Neural progenitor cell (in vitro differentiated cells): ENCODE data around the gene TUSC7. TPM values are rescaled to one million over a fixed set of nuclear protein-coding genes. Genes with fewer than 3 reads are reported as not detected.

Experiments
- DNase-seq: peaks from one replicate; pipeline ENCODE4 v3.0.0-alpha.2; 2016; ENCODE audit warnings: low spot score
- H2AFZ ChIP-seq: fragments of 200-600 bp; sonication (generic); replicated peaks from 2 replicates; pipeline ENCODE4 v1.6.1; 2016; ENCODE audit warnings: antibody characterized with exemption
- H3F3A ChIP-seq: fragments of 200-600 bp; sonication (generic); 2 replicates; pipeline ENCODE4 v1.6.1; 2016; ENCODE audit warnings: antibody characterized with exemption, low read depth
- H3K27ac ChIP-seq: fragments of 200-600 bp; sonication (generic); 2 replicates; pipeline ENCODE4 v1.5.1; 2016; ENCODE audit warnings: mild to moderate bottlenecking
- H3K27me3 ChIP-seq: fragments of 200-600 bp; sonication (generic); 2 replicates; pipeline ENCODE4 v1.6.1; 2016; ENCODE audit warnings: mild to moderate bottlenecking, moderate library complexity
- H3K36me3 ChIP-seq: fragments of 200-600 bp; sonication (generic); 2 replicates; pipeline ENCODE4 v1.5.1; 2016
- H3K4me1 ChIP-seq: fragments of 200-600 bp; sonication (generic); 2 replicates; pipeline ENCODE4 v1.6.1; 2016; ENCODE audit warnings: mixed run types
- H3K4me2 ChIP-seq: fragments of 200-600 bp; sonication (generic); 2 replicates; pipeline ENCODE4 v1.6.1; 2016
- H3K4me3 ChIP-seq: fragments of 200-600 bp; sonication (generic); 2 replicates; pipeline ENCODE4 v1.5.1; 2016
- H3K79me2 ChIP-seq: fragments of 200-600 bp; sonication (generic); 2 replicates; pipeline ENCODE4 v1.6.1; 2016; ENCODE audit warnings: low read depth
- H3K9ac ChIP-seq: fragments of 200-600 bp; sonication (generic); 2 replicates; pipeline ENCODE4 v1.6.1; 2016
- H3K9me3 ChIP-seq: fragments of 200-600 bp; sonication (generic); 2 replicates; pipeline ENCODE4 v1.5.1; 2016; ENCODE audit warnings: low read depth
- H4K20me1 ChIP-seq: fragments of 200-600 bp; sonication (generic); 2 replicates; pipeline ENCODE4 v1.6.1; 2016; ENCODE audit warnings: low read depth
- H3K27ac Mint-ChIP-seq: 3 replicates; pipeline ENCODE4 v1.8.0; 2021; ENCODE audit warnings: mixed read lengths
- H3K27me3 Mint-ChIP-seq: 2 replicates; pipeline ENCODE4 v1.8.0; 2022; ENCODE audit warnings: low read depth, mild to moderate bottlenecking, inconsistent platforms, moderate library complexity, mixed read lengths; ENCODE audit not compliant: insufficient read depth
- H3K36me3 Mint-ChIP-seq: 3 replicates; pipeline ENCODE4 v1.8.0; 2021; ENCODE audit warnings: mixed read lengths
- H3K4me1 Mint-ChIP-seq: 3 replicates; pipeline ENCODE4 v1.8.0; 2021; ENCODE audit warnings: mixed read lengths
- H3K4me3 Mint-ChIP-seq: 3 replicates; pipeline ENCODE4 v1.8.0; 2021; ENCODE audit warnings: mild to moderate bottlenecking, moderate library complexity, mixed read lengths
- H3K9me3 Mint-ChIP-seq: 3 replicates; pipeline ENCODE4 v1.8.0; 2020; ENCODE audit warnings: mixed read lengths
- CTCF ChIP-seq: fragments of 200-600 bp; sonication (generic); IDR thresholded peaks from 2 replicates; pipeline ENCODE4 v1.5.1; 2017; ENCODE audit warnings: antibody characterized with exemption, mild to moderate bottlenecking
- EZH2 ChIP-seq: fragments of 200-600 bp; sonication (generic); IDR thresholded peaks from 2 replicates; pipeline ENCODE4 v1.6.1; 2017; ENCODE audit warnings: antibody characterized with exemption, mild to moderate bottlenecking, moderate library complexity
- EZH2phosphoT487 ChIP-seq: fragments of 200-600 bp; sonication (generic); IDR thresholded peaks from 2 replicates; pipeline ENCODE4 v1.6.1; 2017; ENCODE audit warnings: antibody characterized with exemption
- total RNA-seq: library from RNA; depleted of rRNA; stranded (reverse); fragments of >200 nt; gene quantifications from 2 replicates; pipeline ENCODE4 v1.2.3, GENCODE V29; 2015; ENCODE audit warnings: low replicate concordance

Gene TUSC7
- total RNA-seq, 1 donor from 2014 or later = not detected

DNA sequence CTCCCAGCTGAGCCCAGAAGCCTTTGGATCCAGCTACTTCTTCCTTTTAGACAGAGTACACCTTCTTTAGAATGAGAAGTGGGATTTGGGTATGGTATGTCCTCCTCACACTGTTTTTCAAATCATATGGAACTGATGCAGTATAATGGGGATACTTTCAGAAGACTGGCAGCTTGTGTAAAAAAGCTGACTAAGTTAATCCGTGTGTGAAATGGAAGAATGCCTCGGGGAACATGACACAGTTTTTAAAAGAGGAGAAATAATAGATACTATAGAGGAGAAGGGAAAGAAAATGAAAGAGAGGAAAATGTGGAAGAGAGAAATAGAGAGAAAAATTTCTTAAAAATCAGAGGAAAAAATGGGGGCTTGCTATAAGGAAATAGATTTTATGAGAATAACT, 47.7 kb downstream of the TUSC7 start:
- Histone ChIP-seq H3K36me3 (no peaks in the 10 kb centered on the region), H3K4me3 (no peak overlapping the region), H3K4me1 (peaks cover 21% of the 10 kb centered on the region), H4K20me1 (no peaks in the 10 kb centered on the region), H3K4me2 (no peak overlapping the region), H3K27me3 (no peaks in the 10 kb centered on the region), H2AFZ (no peak overlapping the region), H3K79me2 (no peaks in the 10 kb centered on the region), H3F3A (no peaks in the 10 kb centered on the region), H3K9me3 (no peaks in the 10 kb centered on the region), H3K9ac (no peak overlapping the region), H3K27ac (no peak overlapping the region)
- Mint-ChIP-seq H3K27me3 (no peaks in the 10 kb centered on the region), H3K9me3 (no peaks in the 10 kb centered on the region), H3K36me3 (no peaks in the 10 kb centered on the region), H3K27ac (no peak overlapping the region), H3K4me3 (no peak overlapping the region), H3K4me1 (peaks cover 15% of the 10 kb centered on the region)
- DNase-seq = no peak
- TF ChIP-seq EZH2 = no peak
- TF ChIP-seq EZH2phosphoT487 = no peak
- TF ChIP-seq CTCF = no peak

GRCh38 chr3:116759316-116759715, 49.7 kb downstream of the TUSC7 start:
- no peaks in the 10 kb centered on the region for H3K9me3 ChIP-seq
- Mint-ChIP-seq H3K4me3 (no peak overlapping the region), H3K27me3 (no peaks in the 10 kb centered on the region), H3K4me1 (peaks cover 15% of the 10 kb centered on the region), H3K36me3 (no peaks in the 10 kb centered on the region), H3K9me3 (no peaks in the 10 kb centered on the region), H3K27ac (no peak overlapping the region)
- H3K79me2 ChIP-seq = no peaks in the 10 kb centered on the region
- no peak overlapping the region for H2AFZ ChIP-seq
- TF ChIP-seq EZH2 (no peak), EZH2phosphoT487 (no peak), CTCF (no peak)
- no peak overlapping the region for H3K27ac ChIP-seq
- no peaks in the 10 kb centered on the region for H3K27me3 ChIP-seq
- no peaks in the 10 kb centered on the region for H3K36me3 ChIP-seq
- no peaks in the 10 kb centered on the region for H4K20me1 ChIP-seq
- H3F3A ChIP-seq = no peaks in the 10 kb centered on the region
- no peak for DNase-seq
- no peak overlapping the region for H3K4me2 ChIP-seq
- no peak overlapping the region for H3K9ac ChIP-seq
- H3K4me3 ChIP-seq = no peak overlapping the region
- H3K4me1 ChIP-seq = peaks cover 21% of the 10 kb centered on the region
